Measurements from ENCODE around the gene GDF2. TPM values are rescaled to one million over a fixed set of nuclear protein-coding genes. Genes with fewer than 3 reads are reported as not detected.

The GDF2 gene
- polyA plus RNA-seq, 4 donors = not detected

DNA sequence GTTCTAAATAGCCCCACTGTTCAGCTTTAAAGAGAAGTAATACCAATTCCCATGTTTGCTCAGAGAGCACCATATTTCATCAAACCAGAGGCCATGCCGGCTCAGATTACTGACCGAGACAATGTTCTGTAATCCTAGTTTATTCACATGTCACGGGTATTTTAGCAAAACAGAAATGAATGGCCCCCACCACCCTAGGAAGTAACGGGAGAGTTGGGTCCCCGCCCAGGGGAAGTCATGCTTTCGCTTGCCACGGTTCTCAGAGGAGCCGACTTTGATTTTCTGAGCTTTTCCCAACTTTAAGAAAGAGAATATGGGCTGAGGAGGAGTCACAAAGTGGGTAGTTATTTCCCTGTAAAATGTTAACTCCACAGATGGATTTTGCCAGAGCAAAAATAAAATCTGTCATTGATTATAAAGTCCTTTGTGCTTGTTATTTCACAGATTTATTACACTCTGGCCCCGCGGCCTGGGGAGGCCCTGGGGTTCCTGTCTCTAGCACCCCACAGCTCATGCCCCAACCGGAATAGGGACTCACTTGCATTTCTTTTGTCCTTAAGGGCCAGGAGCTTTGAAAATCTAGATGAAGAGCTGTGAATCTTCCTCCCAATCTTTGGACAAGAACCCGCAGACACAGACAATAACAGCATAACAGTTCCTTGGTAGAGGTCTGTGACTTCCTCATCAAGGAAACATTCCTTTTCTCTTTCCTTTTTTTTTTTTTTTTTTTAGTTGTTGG, 25.9 kb upstream of the GDF2 start:
- no peak overlapping the region for H3K4me3 ChIP-seq (ENCODE audit: low read depth in 1 of 3, low read length in 3 of 3)
- DNase-seq (no peak), FAIRE-seq (no peak)
- no peaks in the 10 kb centered on the region for H3K36me3 ChIP-seq (ENCODE audit: control insufficient read depth in 3 of 3, insufficient read depth in 2 of 3, low read depth in 1 of 3, low read length in 3 of 3)
- peaks cover 0 to 33% (median 7%) of the 10 kb centered on the region in 3 donors for H3K27me3 ChIP-seq (ENCODE audit: control insufficient read depth in 3 of 3, insufficient read depth in 3 of 3, low read length in 3 of 3)
- H3K9me3 ChIP-seq (ENCODE audit: control insufficient read depth in 2 of 2, insufficient read depth in 1 of 2, low read depth in 1 of 2, low read length in 1 of 2) = no peaks in the 10 kb centered on the region
- peaks cover 0 to 3% (median 0%) of the 10 kb centered on the region in 3 donors for H3K4me1 ChIP-seq (ENCODE audit: control insufficient read depth in 3 of 3, insufficient read depth in 2 of 3, low read depth in 1 of 3, low read length in 2 of 3)
- 56 to 62% (median 62%) methylated on average over 12 of the region's 12 CpGs for WGBS, 3 donors
- no peak overlapping the region for H3K27ac ChIP-seq (ENCODE audit: low read depth in 1 of 3, low read length in 2 of 3)

DNA sequence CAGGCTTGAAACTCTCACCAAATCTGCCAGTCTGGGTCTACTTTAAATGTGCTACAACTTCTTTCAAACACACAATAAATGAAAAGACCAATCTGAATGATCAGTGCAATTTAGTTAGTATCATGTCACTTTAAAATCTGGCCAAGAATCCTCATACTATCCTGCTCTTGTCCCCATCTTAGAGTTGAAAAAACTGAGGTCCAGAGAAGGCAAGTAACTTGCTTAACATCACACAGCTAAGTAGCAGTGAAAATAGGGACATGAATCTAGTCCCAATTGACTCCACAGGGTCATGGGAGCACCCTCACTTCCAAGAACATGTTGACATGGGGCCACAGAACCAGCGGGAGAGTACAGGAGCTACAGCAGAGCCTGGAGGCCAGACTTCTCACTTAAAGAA, 25.3 kb upstream of the GDF2 start:
- Histone ChIP-seq H3K27ac (ENCODE audit: low read depth in 1 of 3, low read length in 2 of 3) (no peak overlapping the region), H3K9me3 (ENCODE audit: control insufficient read depth in 2 of 2, insufficient read depth in 1 of 2, low read depth in 1 of 2, low read length in 1 of 2) (no peaks in the 10 kb centered on the region), H3K4me1 (ENCODE audit: control insufficient read depth in 3 of 3, insufficient read depth in 2 of 3, low read depth in 1 of 3, low read length in 2 of 3) (peaks cover 0 to 3% (median 0%) of the 10 kb centered on the region in 3 donors), H3K36me3 (ENCODE audit: control insufficient read depth in 3 of 3, insufficient read depth in 2 of 3, low read depth in 1 of 3, low read length in 3 of 3) (no peaks in the 10 kb centered on the region), H3K4me3 (ENCODE audit: low read depth in 1 of 3, low read length in 3 of 3) (no peak overlapping the region), H3K27me3 (ENCODE audit: control insufficient read depth in 3 of 3, insufficient read depth in 3 of 3, low read length in 3 of 3) (peaks cover 0 to 39% (median 7%) of the 10 kb centered on the region in 3 donors)
- FAIRE-seq = no peak
- DNase-seq = no peak
- 68 to 93% (median 76%) methylated on average over 1 of the region's 1 CpG for WGBS, 3 donors

GRCh38 chr10:47297866-47298540, 24.3 kb upstream of the GDF2 start:
- Histone ChIP-seq H3K4me1 (ENCODE audit: control insufficient read depth in 3 of 3, insufficient read depth in 2 of 3, low read depth in 1 of 3, low read length in 2 of 3) (peaks cover 0 to 3% (median 0%) of the 10 kb centered on the region in 3 donors), H3K27ac (ENCODE audit: low read depth in 1 of 3, low read length in 2 of 3) (no peak overlapping the region), H3K27me3 (ENCODE audit: control insufficient read depth in 3 of 3, insufficient read depth in 3 of 3, low read length in 3 of 3) (peaks cover 0 to 44% (median 7%) of the 10 kb centered on the region in 3 donors), H3K4me3 (ENCODE audit: low read depth in 1 of 3, low read length in 3 of 3) (no peak overlapping the region), H3K36me3 (ENCODE audit: control insufficient read depth in 3 of 3, insufficient read depth in 2 of 3, low read depth in 1 of 3, low read length in 3 of 3) (no peaks in the 10 kb centered on the region), H3K9me3 (ENCODE audit: control insufficient read depth in 2 of 2, insufficient read depth in 1 of 2, low read depth in 1 of 2, low read length in 1 of 2) (no peaks in the 10 kb centered on the region)
- FAIRE-seq = no peak
- WGBS, 3 donors = 79 to 83% (median 81%) methylated on average over 12 of the region's 12 CpGs
- DNase-seq = no peak

- Histone ChIP-seq H3K9me3 (ENCODE audit: control insufficient read depth in 2 of 2, insufficient read depth in 1 of 2, low read depth in 1 of 2, low read length in 1 of 2) (no peaks in the 10 kb centered on the region), H3K27ac (ENCODE audit: low read depth in 1 of 3, low read length in 2 of 3) (no peak overlapping the region), H3K27me3 (ENCODE audit: control insufficient read depth in 3 of 3, insufficient read depth in 3 of 3, low read length in 3 of 3) (peaks cover 0 to 44% (median 7%) of the 10 kb centered on the region in 3 donors), H3K4me3 (ENCODE audit: low read depth in 1 of 3, low read length in 3 of 3) (no peak overlapping the region), H3K4me1 (ENCODE audit: control insufficient read depth in 3 of 3, insufficient read depth in 2 of 3, low read depth in 1 of 3, low read length in 2 of 3) (peaks cover 0 to 3% (median 0%) of the 10 kb centered on the region in 3 donors), H3K36me3 (ENCODE audit: control insufficient read depth in 3 of 3, insufficient read depth in 2 of 3, low read depth in 1 of 3, low read length in 3 of 3) (no peaks in the 10 kb centered on the region)
- WGBS, 3 donors = 74 to 86% (median 75%) methylated on average over 1 of the region's 1 CpG
- FAIRE-seq (no peak), DNase-seq (no peak)
Observed at GRCh38 chr10:47298715-47299114, 23.5 kb upstream of the GDF2 start.

DNA sequence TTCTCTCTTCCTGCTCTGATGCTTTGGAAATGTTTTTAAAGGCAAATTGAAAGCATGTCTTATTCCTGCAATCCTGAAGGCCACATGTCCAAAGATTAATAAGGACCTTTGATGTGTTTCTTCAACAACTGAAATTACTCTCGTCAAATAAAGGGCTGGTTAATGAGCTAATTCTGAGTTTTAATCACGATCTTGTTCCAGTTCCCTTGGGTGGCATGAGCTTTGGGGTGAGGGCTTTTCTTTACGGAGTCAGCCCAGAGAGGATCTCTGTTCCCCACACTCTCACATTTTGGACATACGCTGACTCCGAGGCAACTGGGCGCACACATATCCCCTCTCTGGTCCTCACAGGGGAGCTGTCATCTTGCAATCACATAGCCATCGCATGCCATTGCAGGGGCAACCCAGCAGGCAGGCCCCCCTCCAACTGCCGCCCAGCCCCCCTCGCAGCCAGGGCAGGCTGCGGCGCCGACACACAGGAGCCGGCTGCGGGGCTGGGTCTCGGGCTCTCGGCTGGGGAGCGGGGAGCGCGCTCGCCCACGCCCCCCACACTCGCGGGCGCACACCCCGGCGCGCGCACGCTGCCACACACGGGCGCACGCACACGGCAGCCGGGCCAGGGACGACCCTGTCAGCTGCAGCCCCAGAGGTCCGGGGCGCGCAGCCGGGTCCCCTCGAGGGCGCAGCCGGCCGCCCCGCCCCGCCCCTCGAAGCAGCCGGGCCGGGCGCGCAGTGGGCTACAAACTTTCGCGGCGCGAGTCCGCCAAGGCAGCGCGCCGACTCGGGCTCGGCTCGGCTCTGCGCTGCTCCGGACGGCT, 22.4 kb upstream of the GDF2 start, which contains the start of gene GDF10:
Gene GDF10 (plus strand): TSS at position 587 of the 818 bp plus-strand sequence. CDS start 455 bp downstream, outside the sequence.
- no peak for FAIRE-seq
- H3K27ac ChIP-seq (ENCODE audit: low read depth in 1 of 3, low read length in 2 of 3) = no peak within 1 kb of the TSS
- no peak for DNase-seq
- H3K9me3 ChIP-seq (ENCODE audit: control insufficient read depth in 2 of 2, insufficient read depth in 1 of 2, low read depth in 1 of 2, low read length in 1 of 2) = no peaks in the 10 kb centered on the region
- peaks cover 0 to 3% (median 0%) of the 10 kb centered on the region in 3 donors for H3K4me1 ChIP-seq (ENCODE audit: control insufficient read depth in 3 of 3, insufficient read depth in 2 of 3, low read depth in 1 of 3, low read length in 2 of 3)
- H3K27me3 ChIP-seq (ENCODE audit: control insufficient read depth in 3 of 3, insufficient read depth in 3 of 3, low read length in 3 of 3) = peaks cover 0 to 44% (median 7%) of the 10 kb centered on the region in 3 donors
- 5 to 9% (median 5%) methylated on average over 32 to 64 of the region's 64 CpGs for WGBS, 3 donors
- H3K4me3 ChIP-seq (ENCODE audit: low read depth in 1 of 3, low read length in 3 of 3) = peak within 1 kb of the TSS in 2 of 3 donors; percentile 19 to 37
- no peaks in the 10 kb centered on the region for H3K36me3 ChIP-seq (ENCODE audit: control insufficient read depth in 3 of 3, insufficient read depth in 2 of 3, low read depth in 1 of 3, low read length in 3 of 3)

DNA sequence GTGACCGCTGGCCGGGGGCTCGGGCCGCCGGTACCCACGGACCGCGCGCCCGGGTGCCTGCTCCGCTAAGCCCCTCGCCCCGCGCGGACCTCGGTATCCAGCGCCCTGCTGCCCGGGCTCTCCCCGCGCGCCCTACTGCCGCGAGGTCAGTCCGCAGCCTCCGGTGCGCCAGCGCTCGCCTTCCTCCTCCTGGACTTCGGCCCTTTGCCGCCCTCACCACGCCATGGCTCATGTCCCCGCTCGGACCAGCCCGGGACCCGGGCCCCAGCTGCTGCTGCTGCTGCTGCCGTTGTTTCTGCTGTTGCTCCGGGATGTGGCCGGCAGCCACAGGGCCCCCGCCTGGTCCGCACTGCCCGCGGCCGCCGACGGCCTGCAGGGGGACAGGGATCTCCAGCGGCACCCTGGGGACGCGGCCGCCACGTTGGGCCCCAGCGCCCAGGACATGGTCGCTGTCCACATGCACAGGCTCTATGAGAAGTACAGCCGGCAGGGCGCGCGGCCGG, 21.8 kb upstream of the GDF2 start:
- Histone ChIP-seq H3K27ac (ENCODE audit: low read depth in 1 of 3, low read length in 2 of 3) (no peak overlapping the region), H3K27me3 (ENCODE audit: control insufficient read depth in 3 of 3, insufficient read depth in 3 of 3, low read length in 3 of 3) (peaks cover 0 to 43% (median 7%) of the 10 kb centered on the region in 3 donors), H3K9me3 (ENCODE audit: control insufficient read depth in 2 of 2, insufficient read depth in 1 of 2, low read depth in 1 of 2, low read length in 1 of 2) (no peaks in the 10 kb centered on the region), H3K4me1 (ENCODE audit: control insufficient read depth in 3 of 3, insufficient read depth in 2 of 3, low read depth in 1 of 3, low read length in 2 of 3) (peaks cover 0 to 3% (median 0%) of the 10 kb centered on the region in 3 donors), H3K36me3 (ENCODE audit: control insufficient read depth in 3 of 3, insufficient read depth in 2 of 3, low read depth in 1 of 3, low read length in 3 of 3) (no peaks in the 10 kb centered on the region), H3K4me3 (ENCODE audit: low read depth in 1 of 3, low read length in 3 of 3) (peak overlapping the region in 2 of 3 donors; percentile 19 to 37)
- WGBS, 3 donors = 3 to 4% (median 4%) methylated on average over 25 to 57 of the region's 57 CpGs
- no peak for FAIRE-seq
- peak; percentile 6 to 16 for DNase-seq

DNA sequence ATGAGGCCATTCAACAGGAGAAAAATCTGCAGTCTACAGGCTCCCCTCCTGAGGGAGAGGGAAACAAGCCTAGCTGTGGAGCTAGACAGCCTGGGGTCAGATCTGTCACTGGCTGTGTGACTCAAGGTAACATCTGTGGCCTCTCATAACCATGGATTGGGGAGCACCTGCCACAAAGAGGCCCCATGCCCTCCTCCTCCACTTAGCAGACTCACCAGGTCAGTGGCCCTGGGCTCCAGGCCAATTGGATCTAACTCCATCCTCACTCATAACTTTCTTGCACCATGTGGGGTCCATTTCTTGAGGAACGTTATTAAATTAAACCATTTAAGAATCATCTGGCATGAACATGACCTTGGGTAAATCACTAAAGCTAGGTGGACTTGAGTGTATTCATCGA, 20.4 kb upstream of the GDF2 start:
- H3K27me3 ChIP-seq (ENCODE audit: control insufficient read depth in 3 of 3, insufficient read depth in 3 of 3, low read length in 3 of 3) = peaks cover 0 to 39% (median 7%) of the 10 kb centered on the region in 3 donors
- H3K36me3 ChIP-seq (ENCODE audit: control insufficient read depth in 3 of 3, insufficient read depth in 2 of 3, low read depth in 1 of 3, low read length in 3 of 3) = no peaks in the 10 kb centered on the region
- FAIRE-seq (no peak), DNase-seq (no peak)
- no peaks in the 10 kb centered on the region for H3K9me3 ChIP-seq (ENCODE audit: control insufficient read depth in 2 of 2, insufficient read depth in 1 of 2, low read depth in 1 of 2, low read length in 1 of 2)
- peaks cover 0 to 3% (median 0%) of the 10 kb centered on the region in 3 donors for H3K4me1 ChIP-seq (ENCODE audit: control insufficient read depth in 3 of 3, insufficient read depth in 2 of 3, low read depth in 1 of 3, low read length in 2 of 3)
- H3K27ac ChIP-seq (ENCODE audit: low read depth in 1 of 3, low read length in 2 of 3) = no peak overlapping the region
- H3K4me3 ChIP-seq (ENCODE audit: low read depth in 1 of 3, low read length in 3 of 3) = no peak overlapping the region
- 71 to 87% (median 79%) methylated on average over 2 of the region's 2 CpGs for WGBS, 3 donors

DNA sequence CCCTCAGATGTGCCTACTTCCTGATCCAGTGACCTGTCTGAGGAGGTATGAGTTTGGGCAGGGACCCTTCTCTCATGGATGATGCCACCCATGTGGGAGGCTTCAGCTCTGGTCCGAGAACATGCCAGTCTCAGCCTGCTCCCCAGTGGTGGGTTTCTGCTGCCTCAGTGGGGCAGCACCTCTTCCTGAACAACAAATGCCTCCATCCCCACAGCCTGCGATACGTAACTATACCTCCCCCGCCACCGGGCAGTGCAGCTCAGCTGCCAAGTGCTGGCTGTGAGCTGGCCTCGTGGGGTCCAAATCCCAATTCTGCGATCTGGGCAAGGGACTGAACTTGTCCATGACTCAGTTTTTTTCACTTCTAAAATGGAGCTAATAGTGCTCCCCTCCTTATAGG, 19.1 kb upstream of the GDF2 start:
- FAIRE-seq = no peak
- Histone ChIP-seq H3K36me3 (ENCODE audit: control insufficient read depth in 3 of 3, insufficient read depth in 2 of 3, low read depth in 1 of 3, low read length in 3 of 3) (no peaks in the 10 kb centered on the region), H3K9me3 (ENCODE audit: control insufficient read depth in 2 of 2, insufficient read depth in 1 of 2, low read depth in 1 of 2, low read length in 1 of 2) (no peaks in the 10 kb centered on the region), H3K4me1 (ENCODE audit: control insufficient read depth in 3 of 3, insufficient read depth in 2 of 3, low read depth in 1 of 3, low read length in 2 of 3) (peaks cover 0 to 3% (median 0%) of the 10 kb centered on the region in 3 donors), H3K27ac (ENCODE audit: low read depth in 1 of 3, low read length in 2 of 3) (no peak overlapping the region), H3K27me3 (ENCODE audit: control insufficient read depth in 3 of 3, insufficient read depth in 3 of 3, low read length in 3 of 3) (peaks cover 0 to 33% (median 7%) of the 10 kb centered on the region in 3 donors), H3K4me3 (ENCODE audit: low read depth in 1 of 3, low read length in 3 of 3) (no peak overlapping the region)
- 85 to 93% (median 89%) methylated on average over 7 of the region's 7 CpGs for WGBS, 3 donors
- no peak for DNase-seq

All from small intestine (tissue), 7 donors.